ENCODE measurements around the gene BIN1.

The BIN1 gene

GRCh38 chr2:127097471-127097765 is 9.5 kb downstream of the BIN1 start:
- no peak for TF ChIP-seq CTCF (IDR thresholded peaks at IDR 0.05; ENCODE audit: low read depth, low read length)
- H3K4me3 ChIP-seq (replicated peaks in 1 of 2; ENCODE audit: low read depth in 2 of 2, low read length in 2 of 2) = no peak overlapping the region
- DNase-seq (ENCODE audit: low read depth in 2 of 2) = no peak

GRCh38 chr2:127096718-127097470 is 10.1 kb downstream of the BIN1 start:
- no peak for TF ChIP-seq CTCF (IDR thresholded peaks at IDR 0.05; ENCODE audit: low read depth, low read length)
- DNase-seq (ENCODE audit: low read depth in 2 of 2) = no peak

GRCh38 chr2:127096280-127096679 is 10.7 kb downstream of the BIN1 start:
- H3K4me3 ChIP-seq (replicated peaks in 1 of 2; ENCODE audit: low read depth in 2 of 2, low read length in 2 of 2) = no peak overlapping the region
- TF ChIP-seq CTCF (IDR thresholded peaks at IDR 0.05; ENCODE audit: low read depth, low read length) = no peak
- no peak for DNase-seq (ENCODE audit: low read depth in 2 of 2)

More at GRCh38 chr2:127096718-127097470, 10.1 kb downstream of the BIN1 start:
- H3K4me3 ChIP-seq (replicated peaks in 1 of 2; ENCODE audit: low read depth in 2 of 2, low read length in 2 of 2) = no peak overlapping the region

- H3K4me3 ChIP-seq (replicated peaks in 1 of 2; ENCODE audit: low read depth in 2 of 2, low read length in 2 of 2) = no peak overlapping the region
- TF ChIP-seq CTCF (IDR thresholded peaks at IDR 0.05; ENCODE audit: low read depth, low read length) = no peak
These were observed 11.2 kb downstream of the BIN1 start for GRCh38 chr2:127095784-127096183.

GRCh38 chr2:127095367-127095641 is 11.7 kb downstream of the BIN1 start:
- DNase-seq (ENCODE audit: low read depth in 2 of 2) = no peak
- TF ChIP-seq CTCF (IDR thresholded peaks at IDR 0.05; ENCODE audit: low read depth, low read length) = no peak
- no peak overlapping the region for H3K4me3 ChIP-seq (replicated peaks in 1 of 2; ENCODE audit: low read depth in 2 of 2, low read length in 2 of 2)

More at GRCh38 chr2:127095784-127096183, 11.2 kb downstream of the BIN1 start:
- no peak for DNase-seq (ENCODE audit: low read depth in 2 of 2)

- DNase-seq (ENCODE audit: low read depth in 2 of 2) = peak; percentile 32 to 33
- H3K4me3 ChIP-seq (replicated peaks in 1 of 2; ENCODE audit: low read depth in 2 of 2, low read length in 2 of 2) = no peak overlapping the region
- no peak for TF ChIP-seq CTCF (IDR thresholded peaks at IDR 0.05; ENCODE audit: low read depth, low read length)
These were observed 12.2 kb downstream of the BIN1 start for GRCh38 chr2:127094509-127095366.

Data from cardiac fibroblast (primary cell).